K562 (cell line): ENCODE measurements around the gene TIMM23. TPM values are rescaled to one million over a fixed set of nuclear protein-coding genes. Genes with fewer than 3 reads are reported as not detected.

Experiments
- ATF7 ChIP-seq: fragments of 450-650 bp; IDR thresholded peaks from 2 replicates; pipeline ENCODE4 v1.7.1; 2014; ENCODE audit warnings: mild to moderate bottlenecking, moderate library complexity
- ETV1 ChIP-seq: fragments of 450-650 bp; conservative IDR thresholded peaks from 2 replicates; pipeline ENCODE4 v1.6.1; 2016; ENCODE audit warnings: missing genetic modification characterization, control low read depth, low read depth, missing compliant biosample characterization
- GABPB1 ChIP-seq: sonication (generic); formaldehyde crosslinking; IDR thresholded peaks from 2 replicates; pipeline ENCODE4 v1.8.0; 2022; ENCODE audit warnings: mild to moderate bottlenecking, missing genetic modification reagents
- HDAC2 ChIP-seq: fragments of 450-650 bp; IDR thresholded peaks from 2 replicates; pipeline ENCODE4 v1.6.1; 2016; ENCODE audit warnings: mild to moderate bottlenecking
- SIN3B ChIP-seq: fragments of 450-650 bp; IDR thresholded peaks from 2 replicates; pipeline ENCODE4 v1.6.1; 2017; ENCODE audit warnings: low read depth, mild to moderate bottlenecking, moderate library complexity
- TAF7 ChIP-seq: fragments of 450-650 bp; IDR thresholded peaks from 2 replicates; pipeline ENCODE4 v1.6.1; 2016; ENCODE audit warnings: missing genetic modification characterization, missing compliant biosample characterization
- TCF7 ChIP-seq: sonication (generic); IDR thresholded peaks from 2 replicates; pipeline ENCODE4 v1.6.1; 2016; ENCODE audit warnings: antibody characterized with exemption, borderline replicate concordance
- polyA plus RNA-seq, 8 experiments: library from polyadenylated mRNA; depleted of rRNA in 4 of 8; stranded (reverse) in 5 of 8; unstranded in 3 of 8; fragments of >200 nt; fragmentation: Nextera tagmentation in 2 of 8; fragmentation: Illumina TruSeq in 1 of 8; extraction: Ambion mirVana in 2 of 8; extraction: Trizol in 1 of 8; gene quantifications; 2 replicates each; pipeline versions ENCODE4 v1.2.1 to v1.2.3, GENCODE V29; 2011 to 2014; ENCODE audit warnings: inconsistent platforms in 1 of 8, missing spikeins in 1 of 8
- total RNA-seq, 7 experiments: library from RNA; depleted of rRNA in 6 of 7; stranded (reverse); fragments of >200 nt in 6 of 7; fragmentation: Illumina TruSeq in 2 of 7; extraction: Trizol in 2 of 7; gene quantifications; 2 replicates each; pipeline versions ENCODE4 v1.2.1 to v1.2.3, GENCODE V29; 2011 to 2021; ENCODE audit warnings: low replicate concordance in 1 of 7
- TF ChIP-seq, protein P1 (sequence below): fragments of 450-650 bp; IDR thresholded peaks from 2 replicates; pipeline ENCODE4 v1.6.1; 2016; ENCODE audit warnings: mild to moderate bottlenecking, moderate library complexity
- TF ChIP-seq, protein P2 (sequence below), 2 experiments: fragments of 200-800 bp in 1 of 2; sonication (Bioruptor generic) in 1 of 2; sonication (generic) in 1 of 2; formaldehyde crosslinking in 1 of 2; IDR thresholded peaks in 1 of 2; conservative IDR thresholded peaks in 1 of 2; 2 replicates each; pipeline versions ENCODE4 v1.5.0 to v1.6.1; 2016 to 2020; ENCODE audit warnings: missing compliant biosample characterization in 1 of 2, missing genetic modification characterization in 1 of 2, missing genetic modification reagents in 1 of 2
- TF ChIP-seq, protein P3 (sequence below): fragments of 250-450 bp; sonication (Bioruptor Pico); IDR thresholded peaks from 2 replicates; pipeline ENCODE4 v1.8.0; 2021; ENCODE audit warnings: borderline replicate concordance, mild to moderate bottlenecking, moderate library complexity; ENCODE audit not compliant: poor library complexity, severe bottlenecking
- TF ChIP-seq, protein P4 (sequence below): fragments of 450-650 bp; IDR thresholded peaks from 2 replicates; pipeline ENCODE4 v1.6.1; 2014; ENCODE audit warnings: low read depth, mild to moderate bottlenecking, moderate library complexity, borderline replicate concordance

Gene TIMM23
- total and polyA plus RNA-seq, 9 of the 15 experiments (the other 6 are each of a cell fraction or from before 2014, with no cell fraction given): 148 to 280 (median 183) TPM

DNA sequence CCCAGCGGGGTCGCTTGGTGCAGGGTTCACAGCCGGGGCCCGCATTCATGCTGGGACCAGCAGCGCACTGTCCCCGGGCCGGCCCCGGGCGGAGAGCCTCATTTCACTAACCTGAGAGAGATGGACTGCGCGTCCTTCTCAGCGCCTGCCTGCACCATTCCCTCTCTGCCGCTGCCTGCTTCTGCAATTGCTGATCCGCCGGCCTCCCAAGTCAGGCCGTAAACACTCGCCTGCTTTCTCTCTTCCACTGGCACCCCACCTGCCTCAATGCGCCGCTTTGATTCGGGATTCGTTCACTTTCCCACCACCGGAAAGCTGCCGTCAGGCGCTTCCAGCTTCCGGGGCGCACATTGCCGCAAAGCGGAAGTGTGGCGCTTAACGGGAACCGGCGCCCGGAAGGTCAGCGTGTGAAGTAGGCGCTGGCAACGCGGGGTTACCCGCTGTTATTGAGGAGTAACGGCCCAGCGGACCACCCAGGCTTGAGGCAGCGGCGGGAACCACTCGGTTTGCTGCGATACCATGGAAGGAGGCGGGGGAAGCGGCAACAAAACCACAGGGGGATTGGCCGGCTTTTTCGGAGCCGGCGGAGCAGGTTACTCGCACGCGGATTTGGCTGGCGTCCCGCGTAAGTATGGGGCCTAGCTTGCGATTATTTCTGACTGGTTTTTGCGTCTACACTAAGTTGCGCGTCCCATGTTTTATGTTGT, at the start of gene TIMM23 (continued):
- TF ChIP-seq, protein P1, sequence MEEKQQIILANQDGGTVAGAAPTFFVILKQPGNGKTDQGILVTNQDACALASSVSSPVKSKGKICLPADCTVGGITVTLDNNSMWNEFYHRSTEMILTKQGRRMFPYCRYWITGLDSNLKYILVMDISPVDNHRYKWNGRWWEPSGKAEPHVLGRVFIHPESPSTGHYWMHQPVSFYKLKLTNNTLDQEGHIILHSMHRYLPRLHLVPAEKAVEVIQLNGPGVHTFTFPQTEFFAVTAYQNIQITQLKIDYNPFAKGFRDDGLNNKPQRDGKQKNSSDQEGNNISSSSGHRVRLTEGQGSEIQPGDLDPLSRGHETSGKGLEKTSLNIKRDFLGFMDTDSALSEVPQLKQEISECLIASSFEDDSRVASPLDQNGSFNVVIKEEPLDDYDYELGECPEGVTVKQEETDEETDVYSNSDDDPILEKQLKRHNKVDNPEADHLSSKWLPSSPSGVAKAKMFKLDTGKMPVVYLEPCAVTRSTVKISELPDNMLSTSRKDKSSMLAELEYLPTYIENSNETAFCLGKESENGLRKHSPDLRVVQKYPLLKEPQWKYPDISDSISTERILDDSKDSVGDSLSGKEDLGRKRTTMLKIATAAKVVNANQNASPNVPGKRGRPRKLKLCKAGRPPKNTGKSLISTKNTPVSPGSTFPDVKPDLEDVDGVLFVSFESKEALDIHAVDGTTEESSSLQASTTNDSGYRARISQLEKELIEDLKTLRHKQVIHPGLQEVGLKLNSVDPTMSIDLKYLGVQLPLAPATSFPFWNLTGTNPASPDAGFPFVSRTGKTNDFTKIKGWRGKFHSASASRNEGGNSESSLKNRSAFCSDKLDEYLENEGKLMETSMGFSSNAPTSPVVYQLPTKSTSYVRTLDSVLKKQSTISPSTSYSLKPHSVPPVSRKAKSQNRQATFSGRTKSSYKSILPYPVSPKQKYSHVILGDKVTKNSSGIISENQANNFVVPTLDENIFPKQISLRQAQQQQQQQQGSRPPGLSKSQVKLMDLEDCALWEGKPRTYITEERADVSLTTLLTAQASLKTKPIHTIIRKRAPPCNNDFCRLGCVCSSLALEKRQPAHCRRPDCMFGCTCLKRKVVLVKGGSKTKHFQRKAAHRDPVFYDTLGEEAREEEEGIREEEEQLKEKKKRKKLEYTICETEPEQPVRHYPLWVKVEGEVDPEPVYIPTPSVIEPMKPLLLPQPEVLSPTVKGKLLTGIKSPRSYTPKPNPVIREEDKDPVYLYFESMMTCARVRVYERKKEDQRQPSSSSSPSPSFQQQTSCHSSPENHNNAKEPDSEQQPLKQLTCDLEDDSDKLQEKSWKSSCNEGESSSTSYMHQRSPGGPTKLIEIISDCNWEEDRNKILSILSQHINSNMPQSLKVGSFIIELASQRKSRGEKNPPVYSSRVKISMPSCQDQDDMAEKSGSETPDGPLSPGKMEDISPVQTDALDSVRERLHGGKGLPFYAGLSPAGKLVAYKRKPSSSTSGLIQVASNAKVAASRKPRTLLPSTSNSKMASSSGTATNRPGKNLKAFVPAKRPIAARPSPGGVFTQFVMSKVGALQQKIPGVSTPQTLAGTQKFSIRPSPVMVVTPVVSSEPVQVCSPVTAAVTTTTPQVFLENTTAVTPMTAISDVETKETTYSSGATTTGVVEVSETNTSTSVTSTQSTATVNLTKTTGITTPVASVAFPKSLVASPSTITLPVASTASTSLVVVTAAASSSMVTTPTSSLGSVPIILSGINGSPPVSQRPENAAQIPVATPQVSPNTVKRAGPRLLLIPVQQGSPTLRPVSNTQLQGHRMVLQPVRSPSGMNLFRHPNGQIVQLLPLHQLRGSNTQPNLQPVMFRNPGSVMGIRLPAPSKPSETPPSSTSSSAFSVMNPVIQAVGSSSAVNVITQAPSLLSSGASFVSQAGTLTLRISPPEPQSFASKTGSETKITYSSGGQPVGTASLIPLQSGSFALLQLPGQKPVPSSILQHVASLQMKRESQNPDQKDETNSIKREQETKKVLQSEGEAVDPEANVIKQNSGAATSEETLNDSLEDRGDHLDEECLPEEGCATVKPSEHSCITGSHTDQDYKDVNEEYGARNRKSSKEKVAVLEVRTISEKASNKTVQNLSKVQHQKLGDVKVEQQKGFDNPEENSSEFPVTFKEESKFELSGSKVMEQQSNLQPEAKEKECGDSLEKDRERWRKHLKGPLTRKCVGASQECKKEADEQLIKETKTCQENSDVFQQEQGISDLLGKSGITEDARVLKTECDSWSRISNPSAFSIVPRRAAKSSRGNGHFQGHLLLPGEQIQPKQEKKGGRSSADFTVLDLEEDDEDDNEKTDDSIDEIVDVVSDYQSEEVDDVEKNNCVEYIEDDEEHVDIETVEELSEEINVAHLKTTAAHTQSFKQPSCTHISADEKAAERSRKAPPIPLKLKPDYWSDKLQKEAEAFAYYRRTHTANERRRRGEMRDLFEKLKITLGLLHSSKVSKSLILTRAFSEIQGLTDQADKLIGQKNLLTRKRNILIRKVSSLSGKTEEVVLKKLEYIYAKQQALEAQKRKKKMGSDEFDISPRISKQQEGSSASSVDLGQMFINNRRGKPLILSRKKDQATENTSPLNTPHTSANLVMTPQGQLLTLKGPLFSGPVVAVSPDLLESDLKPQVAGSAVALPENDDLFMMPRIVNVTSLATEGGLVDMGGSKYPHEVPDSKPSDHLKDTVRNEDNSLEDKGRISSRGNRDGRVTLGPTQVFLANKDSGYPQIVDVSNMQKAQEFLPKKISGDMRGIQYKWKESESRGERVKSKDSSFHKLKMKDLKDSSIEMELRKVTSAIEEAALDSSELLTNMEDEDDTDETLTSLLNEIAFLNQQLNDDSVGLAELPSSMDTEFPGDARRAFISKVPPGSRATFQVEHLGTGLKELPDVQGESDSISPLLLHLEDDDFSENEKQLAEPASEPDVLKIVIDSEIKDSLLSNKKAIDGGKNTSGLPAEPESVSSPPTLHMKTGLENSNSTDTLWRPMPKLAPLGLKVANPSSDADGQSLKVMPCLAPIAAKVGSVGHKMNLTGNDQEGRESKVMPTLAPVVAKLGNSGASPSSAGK: peak; percentile 75
- TF ChIP-seq GABPB1 (CRISPR knock-in tag): peak; percentile 93
- TF ChIP-seq, protein P2, sequence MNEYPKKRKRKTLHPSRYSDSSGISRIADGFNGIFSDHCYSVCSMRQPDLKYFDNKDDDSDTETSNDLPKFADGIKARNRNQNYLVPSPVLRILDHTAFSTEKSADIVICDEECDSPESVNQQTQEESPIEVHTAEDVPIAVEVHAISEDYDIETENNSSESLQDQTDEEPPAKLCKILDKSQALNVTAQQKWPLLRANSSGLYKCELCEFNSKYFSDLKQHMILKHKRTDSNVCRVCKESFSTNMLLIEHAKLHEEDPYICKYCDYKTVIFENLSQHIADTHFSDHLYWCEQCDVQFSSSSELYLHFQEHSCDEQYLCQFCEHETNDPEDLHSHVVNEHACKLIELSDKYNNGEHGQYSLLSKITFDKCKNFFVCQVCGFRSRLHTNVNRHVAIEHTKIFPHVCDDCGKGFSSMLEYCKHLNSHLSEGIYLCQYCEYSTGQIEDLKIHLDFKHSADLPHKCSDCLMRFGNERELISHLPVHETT (CRISPR knock-in tag; conservative IDR thresholded peaks at IDR 0.05 in 1 of 2, IDR thresholded peaks at IDR 0.05 in 1 of 2): 0 out of 4 replicates have a peak, but pooled peaks of 1 of the 2 experiments have one; percentile 32
- TF ChIP-seq SIN3B: peak; percentile 90
- TF ChIP-seq HDAC2: peak; percentile 54; the same call in 1 of the 2 replicates
- peak; percentile 6; the same call in 1 of the 2 replicates for TF ChIP-seq TAF7
- 0 out of 2 replicates have a peak, but pooled peaks have one; percentile 36 for TF ChIP-seq TCF7
- TF ChIP-seq, protein P3, sequence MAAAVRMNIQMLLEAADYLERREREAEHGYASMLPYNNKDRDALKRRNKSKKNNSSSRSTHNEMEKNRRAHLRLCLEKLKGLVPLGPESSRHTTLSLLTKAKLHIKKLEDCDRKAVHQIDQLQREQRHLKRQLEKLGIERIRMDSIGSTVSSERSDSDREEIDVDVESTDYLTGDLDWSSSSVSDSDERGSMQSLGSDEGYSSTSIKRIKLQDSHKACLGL (CRISPR knock-in tag): peak; percentile 58
- peak; percentile 80 for TF ChIP-seq ETV1 (tag)
- peak; percentile 58 for TF ChIP-seq ATF7
- TF ChIP-seq, protein P4, sequence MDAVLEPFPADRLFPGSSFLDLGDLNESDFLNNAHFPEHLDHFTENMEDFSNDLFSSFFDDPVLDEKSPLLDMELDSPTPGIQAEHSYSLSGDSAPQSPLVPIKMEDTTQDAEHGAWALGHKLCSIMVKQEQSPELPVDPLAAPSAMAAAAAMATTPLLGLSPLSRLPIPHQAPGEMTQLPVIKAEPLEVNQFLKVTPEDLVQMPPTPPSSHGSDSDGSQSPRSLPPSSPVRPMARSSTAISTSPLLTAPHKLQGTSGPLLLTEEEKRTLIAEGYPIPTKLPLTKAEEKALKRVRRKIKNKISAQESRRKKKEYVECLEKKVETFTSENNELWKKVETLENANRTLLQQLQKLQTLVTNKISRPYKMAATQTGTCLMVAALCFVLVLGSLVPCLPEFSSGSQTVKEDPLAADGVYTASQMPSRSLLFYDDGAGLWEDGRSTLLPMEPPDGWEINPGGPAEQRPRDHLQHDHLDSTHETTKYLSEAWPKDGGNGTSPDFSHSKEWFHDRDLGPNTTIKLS: 0 out of 2 replicates have a peak, but pooled peaks have one; percentile 23
